SK-N-MC (cell line): ENCODE measurements around the gene DNLZ.

Experiments used
- DNase-seq: peaks from one replicate; pipeline ENCODE4 v3.0.0-alpha.2; 2011; ENCODE audit warnings: low read depth, low spot score
- H3K27ac ChIP-seq: fragments of 200-600 bp; sonication (generic); 2 replicates; pipeline ENCODE4 v1.5.1; 2016; ENCODE audit warnings: mixed run types
- H3K36me3 ChIP-seq: fragments of 200-600 bp; sonication (generic); 2 replicates; pipeline ENCODE4 v1.6.1; 2017; ENCODE audit warnings: antibody characterized with exemption, low read length, mixed read lengths; ENCODE audit not compliant: insufficient read depth
- H3K4me3 ChIP-seq: fragments of 200-600 bp; sonication (generic); 2 replicates; pipeline ENCODE4 v1.5.1; 2016
- H3K9ac ChIP-seq: fragments of 200-600 bp; sonication (generic); 2 replicates; pipeline ENCODE4 v1.8.0; 2017; ENCODE audit warnings: mixed run types, mixed read lengths; ENCODE audit not compliant: insufficient read length
- H3K9me3 ChIP-seq: fragments of 200-600 bp; sonication (generic); 2 replicates; pipeline ENCODE4 v1.6.1; 2017; ENCODE audit warnings: low read depth, mild to moderate bottlenecking, antibody characterized with exemption, low read length, moderate library complexity, mixed read lengths
- EZH2 ChIP-seq: fragments of 200-600 bp; sonication (generic); IDR thresholded peaks from one replicate; pipeline ENCODE4 v1.6.1; 2017; ENCODE audit warnings: antibody characterized with exemption
- FOXP2 ChIP-seq: optimal IDR thresholded peaks from 2 replicates; pipeline ENCODE3; 2011; ENCODE audit warnings: mild to moderate bottlenecking, moderate library complexity; ENCODE audit not compliant: insufficient read depth; ENCODE audit errors: extremely low read length, control extremely low read depth
- POLR2AphosphoS5 ChIP-seq: IDR thresholded peaks from 2 replicates; pipeline ENCODE4 v1.6.1; 2012; ENCODE audit warnings: mild to moderate bottlenecking, low read depth, low read length, borderline replicate concordance

Gene DNLZ

GRCh38 chr9:136362450-136362784 is 1.1 kb downstream of the DNLZ start:
- DNase-seq = no peak
- H3K4me3 ChIP-seq = no peak overlapping the region
- TF ChIP-seq EZH2 = no peak
- TF ChIP-seq FOXP2 = no peak
- TF ChIP-seq POLR2AphosphoS5 = no peak
- no peaks in the 10 kb centered on the region; the same call in 1 of the 2 replicates for H3K36me3 ChIP-seq
- no peaks in the 10 kb centered on the region for H3K9me3 ChIP-seq
- no peak overlapping the region for H3K27ac ChIP-seq
- no peak overlapping the region for H3K9ac ChIP-seq

- no peak overlapping the region for H3K4me3 ChIP-seq
- no peak for DNase-seq
- H3K9ac ChIP-seq = no peak overlapping the region
- no peaks in the 10 kb centered on the region; the same call in 1 of the 2 replicates for H3K36me3 ChIP-seq
- H3K27ac ChIP-seq = no peak overlapping the region
- TF ChIP-seq POLR2AphosphoS5 (no peak), FOXP2 (no peak), EZH2 (no peak)
- no peaks in the 10 kb centered on the region for H3K9me3 ChIP-seq
Measured at GRCh38 chr9:136361754-136362449, 1.6 kb downstream of the DNLZ start.

- Histone ChIP-seq H3K9me3 (no peaks in the 10 kb centered on the region), H3K36me3 (no peaks in the 10 kb centered on the region; the same call in 1 of the 2 replicates), H3K27ac (no peak overlapping the region), H3K4me3 (no peak overlapping the region), H3K9ac (no peak overlapping the region)
- TF ChIP-seq FOXP2 = no peak
- no peak for TF ChIP-seq POLR2AphosphoS5
- TF ChIP-seq EZH2 = no peak
- no peak for DNase-seq
Measured at GRCh38 chr9:136361047-136361753, 2.3 kb downstream of the DNLZ start.

GRCh38 chr9:136359774-136360718 is 3.5 kb downstream of the DNLZ start:
- DNase-seq = no peak
- H3K9ac ChIP-seq = no peak overlapping the region
- no peaks in the 10 kb centered on the region; the same call in 1 of the 2 replicates for H3K36me3 ChIP-seq
- no peak overlapping the region for H3K4me3 ChIP-seq
- TF ChIP-seq POLR2AphosphoS5 = no peak; the same call in 1 of the 2 replicates
- TF ChIP-seq EZH2 = no peak
- no peak for TF ChIP-seq FOXP2
- no peak overlapping the region; the same call in 1 of the 2 replicates for H3K27ac ChIP-seq
- H3K9me3 ChIP-seq = no peaks in the 10 kb centered on the region

GRCh38 chr9:136358888-136359287 is 4.7 kb downstream of the DNLZ start:
- H3K9ac ChIP-seq = no peak overlapping the region
- H3K27ac ChIP-seq = no peak overlapping the region
- H3K36me3 ChIP-seq = no peaks in the 10 kb centered on the region; the same call in 1 of the 2 replicates
- DNase-seq = no peak
- H3K4me3 ChIP-seq = no peak overlapping the region
- no peaks in the 10 kb centered on the region for H3K9me3 ChIP-seq
- TF ChIP-seq FOXP2 (no peak), EZH2 (no peak), POLR2AphosphoS5 (no peak)

- no peak for DNase-seq
- Histone ChIP-seq H3K4me3 (no peak overlapping the region), H3K27ac (no peak overlapping the region), H3K9me3 (no peaks in the 10 kb centered on the region), H3K9ac (no peak overlapping the region), H3K36me3 (no peaks in the 10 kb centered on the region; the same call in 1 of the 2 replicates)
- no peak for TF ChIP-seq FOXP2
- TF ChIP-seq EZH2 = no peak
- TF ChIP-seq POLR2AphosphoS5 = no peak
Measured at GRCh38 chr9:136358016-136358415, 5.5 kb downstream of the DNLZ start.

- Histone ChIP-seq H3K36me3 (no peaks in the 10 kb centered on the region; the same call in 1 of the 2 replicates), H3K4me3 (no peak overlapping the region), H3K9me3 (no peaks in the 10 kb centered on the region), H3K9ac (no peak overlapping the region), H3K27ac (no peak overlapping the region)
- no peak for TF ChIP-seq FOXP2
- TF ChIP-seq POLR2AphosphoS5 = no peak
- no peak for TF ChIP-seq EZH2
- no peak for DNase-seq
Measured at GRCh38 chr9:136357202-136357725, 6.3 kb downstream of the DNLZ start.

GRCh38 chr9:136355616-136356557 is 7.7 kb downstream of the DNLZ start:
- Histone ChIP-seq H3K9ac (no peak overlapping the region), H3K27ac (no peak overlapping the region), H3K36me3 (no peaks in the 10 kb centered on the region; the same call in 1 of the 2 replicates), H3K4me3 (no peak overlapping the region), H3K9me3 (no peaks in the 10 kb centered on the region)
- no peak for TF ChIP-seq FOXP2
- TF ChIP-seq POLR2AphosphoS5 = no peak
- TF ChIP-seq EZH2 = no peak
- no peak for DNase-seq
